Measurements from ENCODE around the gene SENP8. TPM values are rescaled to one million over a fixed set of nuclear protein-coding genes. Genes with fewer than 3 reads are reported as not detected.
"Not testable (repeated sequence)": the region's sequence is repeated elsewhere in the genome, so short reads cannot be mapped to it uniquely, and the experiment has no call there.

Gene SENP8
- total and polyA plus RNA-seq, 2 donors, result 2.0 to 2.7 TPM

GRCh38 chr15:72086010-72086697 is 32.0 kb upstream of the SENP8 start:
- Histone ChIP-seq H3K27me3 (ENCODE audit: control insufficient read depth in 2 of 2, insufficient read depth in 1 of 2, low read length in 1 of 2) (no peaks in the 10 kb centered on the region), H3K4me3 (ENCODE audit: low read length in 2 of 2) (no peak overlapping the region), H3K27ac (ENCODE audit: low read depth in 1 of 2, low read length in 1 of 2) (no peak overlapping the region), H3K36me3 (ENCODE audit: control insufficient read depth in 2 of 2, insufficient read depth in 2 of 2, low read length in 1 of 2) (no peaks in the 10 kb centered on the region), H3K4me1 (ENCODE audit: control insufficient read depth in 2 of 2, insufficient read depth in 2 of 2, low read length in 2 of 2) (no peaks in the 10 kb centered on the region), H3K9me3 (ENCODE audit: control insufficient read depth in 2 of 2, insufficient read depth in 1 of 2, low read length in 1 of 2) (no peaks in the 10 kb centered on the region)
- DNase-seq (ENCODE audit: low read depth in 6 of 9, low spot score in 9 of 9), result no peak
- 98% methylated on average over 11 of the region's 11 CpGs for WGBS

DNA sequence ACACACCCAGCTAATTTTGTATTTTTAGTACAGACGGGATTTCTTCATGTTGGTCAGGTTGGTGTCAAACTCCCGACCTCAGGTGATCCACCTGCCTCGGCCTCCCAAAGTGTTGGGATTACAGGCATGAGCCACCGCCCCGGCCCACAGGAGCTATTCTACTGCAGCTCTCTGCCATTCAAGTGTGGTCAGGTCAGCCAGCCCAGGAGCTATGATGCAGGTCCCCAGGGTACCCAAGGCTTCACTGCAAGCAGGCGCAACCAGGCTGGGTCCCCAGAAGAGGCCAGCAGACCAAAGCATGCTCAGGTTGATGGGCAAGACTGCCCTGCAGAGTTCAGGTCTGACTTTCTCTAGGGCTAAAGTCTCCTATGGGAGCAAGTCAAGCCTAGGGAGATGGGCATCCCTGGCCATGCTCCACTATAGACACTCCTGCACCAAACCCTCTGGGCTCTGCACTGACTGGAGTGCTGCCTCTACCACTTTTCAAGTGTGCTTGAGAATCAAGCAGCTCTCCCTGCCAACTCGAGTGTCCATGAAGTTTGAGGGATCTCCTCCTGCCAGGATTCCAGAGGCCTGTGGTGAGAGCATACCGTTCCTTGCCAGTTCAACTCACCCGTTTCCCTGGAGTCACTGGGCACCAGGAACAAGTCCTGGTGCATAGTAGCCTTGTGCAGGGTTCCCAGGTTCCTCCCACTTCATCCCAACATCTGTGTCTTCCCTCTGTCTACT is 31.1 kb upstream of the SENP8 start:
- WGBS, result 92% methylated on average over 9 of the region's 9 CpGs

GRCh38 chr15:72092006-72092405 is 26.2 kb upstream of the SENP8 start:
- Histone ChIP-seq H3K27ac (ENCODE audit: low read depth in 1 of 2, low read length in 1 of 2) (no peak overlapping the region), H3K9me3 (ENCODE audit: control insufficient read depth in 2 of 2, insufficient read depth in 1 of 2, low read length in 1 of 2) (no peaks in the 10 kb centered on the region), H3K27me3 (ENCODE audit: control insufficient read depth in 2 of 2, insufficient read depth in 1 of 2, low read length in 1 of 2) (no peaks in the 10 kb centered on the region), H3K4me1 (ENCODE audit: control insufficient read depth in 2 of 2, insufficient read depth in 2 of 2, low read length in 2 of 2) (no peaks in the 10 kb centered on the region), H3K36me3 (ENCODE audit: control insufficient read depth in 2 of 2, insufficient read depth in 2 of 2, low read length in 1 of 2) (no peaks in the 10 kb centered on the region), H3K4me3 (ENCODE audit: low read length in 2 of 2) (no peak overlapping the region)
- WGBS, result 98% methylated on average over 3 of the region's 3 CpGs
- no peak for DNase-seq (ENCODE audit: low read depth in 6 of 9, low spot score in 9 of 9)

More for the DNA sequence above, 31.1 kb upstream of the SENP8 start:
- Histone ChIP-seq H3K27me3 (ENCODE audit: control insufficient read depth in 2 of 2, insufficient read depth in 1 of 2, low read length in 1 of 2) (no peaks in the 10 kb centered on the region), H3K27ac (ENCODE audit: low read depth in 1 of 2, low read length in 1 of 2) (no peak overlapping the region), H3K4me1 (ENCODE audit: control insufficient read depth in 2 of 2, insufficient read depth in 2 of 2, low read length in 2 of 2) (no peaks in the 10 kb centered on the region), H3K36me3 (ENCODE audit: control insufficient read depth in 2 of 2, insufficient read depth in 2 of 2, low read length in 1 of 2) (no peaks in the 10 kb centered on the region), H3K9me3 (ENCODE audit: control insufficient read depth in 2 of 2, insufficient read depth in 1 of 2, low read length in 1 of 2) (no peaks in the 10 kb centered on the region), H3K4me3 (ENCODE audit: low read length in 2 of 2) (no peak overlapping the region)
- no peak for DNase-seq (ENCODE audit: low read depth in 6 of 9, low spot score in 9 of 9)

DNA sequence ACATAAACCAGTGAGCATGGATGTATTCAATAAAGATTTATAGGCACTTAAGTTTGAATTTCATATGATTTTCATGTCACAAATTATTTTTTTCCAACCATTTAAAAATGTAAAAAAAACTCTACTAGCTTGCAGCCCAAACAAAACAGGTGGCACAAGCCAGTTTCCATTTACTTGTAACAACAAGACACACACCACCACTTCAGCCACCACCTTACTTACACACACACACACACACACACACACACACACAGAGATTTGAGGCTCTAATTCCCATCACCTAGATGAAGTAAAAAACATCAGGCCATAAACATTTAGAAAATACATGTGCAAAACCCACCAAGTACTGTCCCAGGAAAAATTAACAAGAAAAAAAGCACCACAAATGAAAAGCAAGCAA is 25.5 kb upstream of the SENP8 start:
- no peaks in the 10 kb centered on the region for H3K27me3 ChIP-seq (ENCODE audit: control insufficient read depth in 2 of 2, insufficient read depth in 1 of 2, low read length in 1 of 2)
- H3K27ac ChIP-seq (ENCODE audit: low read depth in 1 of 2, low read length in 1 of 2), result no peak overlapping the region
- no peaks in the 10 kb centered on the region for H3K36me3 ChIP-seq (ENCODE audit: control insufficient read depth in 2 of 2, insufficient read depth in 2 of 2, low read length in 1 of 2)
- H3K4me1 ChIP-seq (ENCODE audit: control insufficient read depth in 2 of 2, insufficient read depth in 2 of 2, low read length in 2 of 2), result no peaks in the 10 kb centered on the region
- H3K4me3 ChIP-seq (ENCODE audit: low read length in 2 of 2), result no peak overlapping the region
- no peak for DNase-seq (ENCODE audit: low read depth in 6 of 9, low spot score in 9 of 9)
- H3K9me3 ChIP-seq (ENCODE audit: control insufficient read depth in 2 of 2, insufficient read depth in 1 of 2, low read length in 1 of 2), result no peaks in the 10 kb centered on the region

- no peak for DNase-seq (ENCODE audit: low read depth in 6 of 9, low spot score in 9 of 9)
- no peaks in the 10 kb centered on the region for H3K27me3 ChIP-seq (ENCODE audit: control insufficient read depth in 2 of 2, insufficient read depth in 1 of 2, low read length in 1 of 2)
- no peaks in the 10 kb centered on the region for H3K9me3 ChIP-seq (ENCODE audit: control insufficient read depth in 2 of 2, insufficient read depth in 1 of 2, low read length in 1 of 2)
- H3K4me3 ChIP-seq (ENCODE audit: low read length in 2 of 2), result no peak overlapping the region
- no peaks in the 10 kb centered on the region for H3K4me1 ChIP-seq (ENCODE audit: control insufficient read depth in 2 of 2, insufficient read depth in 2 of 2, low read length in 2 of 2)
- 99% methylated on average over 1 of the region's 1 CpG for WGBS
- no peak overlapping the region for H3K27ac ChIP-seq (ENCODE audit: low read depth in 1 of 2, low read length in 1 of 2)
- H3K36me3 ChIP-seq (ENCODE audit: control insufficient read depth in 2 of 2, insufficient read depth in 2 of 2, low read length in 1 of 2), result no peaks in the 10 kb centered on the region
These were observed 21.4 kb upstream of the SENP8 start for GRCh38 chr15:72096796-72097195.

DNA sequence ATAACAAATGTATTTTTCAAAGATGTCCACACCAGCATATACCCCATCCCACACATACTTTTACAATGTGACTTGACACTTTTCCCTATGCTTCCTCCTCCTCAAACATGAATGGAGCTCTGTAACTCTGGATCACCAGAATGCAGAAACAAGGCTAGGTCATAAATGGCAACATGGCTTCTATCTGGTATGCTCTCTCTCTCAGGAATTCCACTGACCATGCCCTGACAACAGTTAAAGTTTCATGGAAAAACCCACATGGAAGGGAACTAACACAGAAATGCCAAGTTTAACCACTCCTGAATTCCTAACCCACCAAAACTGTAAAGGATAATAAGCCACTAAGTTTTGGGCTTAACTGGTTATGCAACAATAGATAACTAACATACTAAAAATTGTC is 20.2 kb upstream of the SENP8 start:
- no peaks in the 10 kb centered on the region for H3K27me3 ChIP-seq (ENCODE audit: control insufficient read depth in 2 of 2, insufficient read depth in 1 of 2, low read length in 1 of 2)
- H3K4me3 ChIP-seq (ENCODE audit: low read length in 2 of 2), result no peak overlapping the region
- DNase-seq (ENCODE audit: low read depth in 6 of 9, low spot score in 9 of 9), result no peak
- H3K27ac ChIP-seq (ENCODE audit: low read depth in 1 of 2, low read length in 1 of 2), result no peak overlapping the region
- H3K36me3 ChIP-seq (ENCODE audit: control insufficient read depth in 2 of 2, insufficient read depth in 2 of 2, low read length in 1 of 2), result no peaks in the 10 kb centered on the region
- H3K9me3 ChIP-seq (ENCODE audit: control insufficient read depth in 2 of 2, insufficient read depth in 1 of 2, low read length in 1 of 2), result no peaks in the 10 kb centered on the region
- no peaks in the 10 kb centered on the region for H3K4me1 ChIP-seq (ENCODE audit: control insufficient read depth in 2 of 2, insufficient read depth in 2 of 2, low read length in 2 of 2)

GRCh38 chr15:72099155-72099554 is 19.0 kb upstream of the SENP8 start:
- DNase-seq (ENCODE audit: low read depth in 6 of 9, low spot score in 9 of 9), result no peak
- Histone ChIP-seq H3K27me3 (ENCODE audit: control insufficient read depth in 2 of 2, insufficient read depth in 1 of 2, low read length in 1 of 2) (no peaks in the 10 kb centered on the region), H3K27ac (ENCODE audit: low read depth in 1 of 2, low read length in 1 of 2) (no peak overlapping the region), H3K36me3 (ENCODE audit: control insufficient read depth in 2 of 2, insufficient read depth in 2 of 2, low read length in 1 of 2) (no peaks in the 10 kb centered on the region), H3K4me1 (ENCODE audit: control insufficient read depth in 2 of 2, insufficient read depth in 2 of 2, low read length in 2 of 2) (no peaks in the 10 kb centered on the region), H3K9me3 (ENCODE audit: control insufficient read depth in 2 of 2, insufficient read depth in 1 of 2, low read length in 1 of 2) (no peaks in the 10 kb centered on the region), H3K4me3 (ENCODE audit: low read length in 2 of 2) (no peak overlapping the region)
- WGBS, result 99% methylated on average over 4 of the region's 4 CpGs

DNA sequence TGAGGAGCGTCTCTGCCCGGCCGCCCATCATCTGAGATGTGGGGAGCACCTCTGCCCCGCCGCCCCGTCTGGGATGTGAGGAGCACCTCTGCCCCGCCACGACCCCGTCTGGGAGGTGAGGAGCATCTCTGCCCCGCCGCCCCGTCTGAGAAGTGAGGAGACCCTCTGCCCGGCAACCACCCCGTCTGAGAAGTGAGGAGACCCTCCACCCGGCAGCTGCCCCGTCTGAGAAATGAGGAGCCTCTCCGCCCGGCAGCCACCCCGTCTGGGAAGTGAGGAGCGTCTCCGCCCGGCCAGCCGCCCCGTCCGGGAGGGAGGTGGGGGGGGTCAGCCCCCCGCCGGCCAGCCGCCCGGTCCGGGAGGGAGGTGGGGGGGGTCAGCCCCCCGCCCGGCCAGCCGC is 17.7 kb upstream of the SENP8 start:
- H3K9me3 ChIP-seq (ENCODE audit: control insufficient read depth in 2 of 2, insufficient read depth in 1 of 2, low read length in 1 of 2); H3K36me3 ChIP-seq (ENCODE audit: control insufficient read depth in 2 of 2, insufficient read depth in 2 of 2, low read length in 1 of 2); DNase-seq (ENCODE audit: low read depth in 6 of 9, low spot score in 9 of 9); H3K27me3 ChIP-seq (ENCODE audit: control insufficient read depth in 2 of 2, insufficient read depth in 1 of 2, low read length in 1 of 2); H3K4me3 ChIP-seq (ENCODE audit: low read length in 2 of 2); H3K27ac ChIP-seq (ENCODE audit: low read depth in 1 of 2, low read length in 1 of 2); H3K4me1 ChIP-seq (ENCODE audit: control insufficient read depth in 2 of 2, insufficient read depth in 2 of 2, low read length in 2 of 2): not testable (repeated sequence)
- 98% methylated on average over 27 of the region's 33 CpGs for WGBS

DNA sequence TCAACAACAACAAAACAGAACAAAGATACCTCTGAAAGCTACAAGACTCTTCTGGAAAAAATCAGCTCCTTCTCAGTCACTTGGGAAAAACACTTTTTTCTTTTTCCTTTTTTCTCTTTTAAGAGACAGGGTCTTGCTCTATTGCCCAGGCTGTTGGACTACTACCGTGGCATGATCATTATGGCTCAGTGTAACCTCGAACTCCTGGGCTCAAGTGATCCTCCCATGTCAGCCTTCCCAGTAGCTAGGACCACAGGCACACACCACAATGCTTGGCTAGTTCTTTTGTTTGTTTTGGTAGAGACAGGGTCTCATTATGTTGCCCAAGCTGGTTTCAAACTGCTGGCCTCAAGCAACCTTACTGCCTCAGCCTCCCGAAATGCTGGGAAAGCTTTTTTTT is 13.1 kb upstream of the SENP8 start:
- over 99% methylated on average over 3 of the region's 3 CpGs for WGBS

More for the DNA sequence above, 13.1 kb upstream of the SENP8 start:
- Histone ChIP-seq H3K4me1 (ENCODE audit: control insufficient read depth in 2 of 2, insufficient read depth in 2 of 2, low read length in 2 of 2) (no peaks in the 10 kb centered on the region), H3K27me3 (ENCODE audit: control insufficient read depth in 2 of 2, insufficient read depth in 1 of 2, low read length in 1 of 2) (no peaks in the 10 kb centered on the region), H3K27ac (ENCODE audit: low read depth in 1 of 2, low read length in 1 of 2) (no peak overlapping the region), H3K4me3 (ENCODE audit: low read length in 2 of 2) (no peak overlapping the region), H3K36me3 (ENCODE audit: control insufficient read depth in 2 of 2, insufficient read depth in 2 of 2, low read length in 1 of 2) (no peaks in the 10 kb centered on the region), H3K9me3 (ENCODE audit: control insufficient read depth in 2 of 2, insufficient read depth in 1 of 2, low read length in 1 of 2) (no peaks in the 10 kb centered on the region)
- no peak for DNase-seq (ENCODE audit: low read depth in 6 of 9, low spot score in 9 of 9)

All from thymus (tissue), 11 donors.